GM18907 (cell line): ENCODE results near the gene FAM177A1.

Experiments used
- ATAC-seq: cut with Tn5 transposase; IDR thresholded peaks from one replicate; pipeline ENCODE4 v1.9.1; 2021; ENCODE audit warnings: mild to moderate bottlenecking, moderate library complexity; ENCODE audit not compliant: unreplicated experiment

Gene FAM177A1

GRCh38 chr14:35122696-35123387 lies 76.8 kb downstream of the FAM177A1 start:
- peak; percentile 5 for ATAC-seq

- no peak for ATAC-seq
These were observed 77.3 kb downstream of the FAM177A1 start for GRCh38 chr14:35123388-35123703.

GRCh38 chr14:35124127-35124526 lies 78.1 kb downstream of the FAM177A1 start:
- no peak for ATAC-seq
